H9 (cell line): ENCODE results near the gene TPM2. TPM values are rescaled to one million over a fixed set of nuclear protein-coding genes. Genes with fewer than 3 reads are reported as not detected.

Experiments
- DNase-seq: peaks from one replicate; pipeline ENCODE4 v3.0.0-alpha.2; 2017
- H2AFZ ChIP-seq: one replicate; pipeline ENCODE4 v1.6.1; 2013; ENCODE audit warnings: mild to moderate bottlenecking, low read length, control low read depth, moderate library complexity
- H2AK5ac ChIP-seq: 2 replicates; pipeline ENCODE4 v1.6.1; 2013; ENCODE audit warnings: low read length, control low read depth, mixed read lengths; ENCODE audit not compliant: insufficient read length
- H2BK120ac ChIP-seq: one replicate; pipeline ENCODE4 v1.6.1; 2013; ENCODE audit warnings: low read depth, mild to moderate bottlenecking, low read length, control low read depth, inconsistent platforms; ENCODE audit not compliant: poor library complexity, severe bottlenecking
- H2BK12ac ChIP-seq: 2 replicates; pipeline ENCODE4 v1.6.1; 2013; ENCODE audit warnings: low read length, control low read depth, mixed read lengths, low read depth; ENCODE audit not compliant: insufficient read length
- H2BK15ac ChIP-seq: 2 replicates; pipeline ENCODE4 v1.6.1; 2013; ENCODE audit warnings: low read depth, low read length, control low read depth
- H2BK20ac ChIP-seq: one replicate; pipeline ENCODE4 v1.6.1; 2013; ENCODE audit warnings: low read depth, mild to moderate bottlenecking, low read length, control low read depth, inconsistent platforms; ENCODE audit not compliant: poor library complexity, severe bottlenecking
- H2BK5ac ChIP-seq: 2 replicates; pipeline ENCODE4 v1.6.1; 2013; ENCODE audit warnings: low read length, control low read depth, mixed read lengths; ENCODE audit not compliant: insufficient read length
- H3K14ac ChIP-seq: 2 replicates; pipeline ENCODE4 v1.6.1; 2013; ENCODE audit warnings: low read length, control low read depth; ENCODE audit not compliant: insufficient read depth
- H3K18ac ChIP-seq: 2 replicates; pipeline ENCODE4 v1.6.1; 2013; ENCODE audit warnings: low read depth, mild to moderate bottlenecking, mixed read lengths, low read length, control low read depth; ENCODE audit not compliant: insufficient read length
- H3K23ac ChIP-seq: 2 replicates; pipeline ENCODE4 v1.6.1; 2013; ENCODE audit warnings: low read length, control low read depth, mixed read lengths, low read depth; ENCODE audit not compliant: insufficient read length
- H3K23me2 ChIP-seq: 2 replicates; pipeline ENCODE4 v1.6.1; 2013; ENCODE audit warnings: low read depth, mild to moderate bottlenecking, mixed read lengths, low read length, control low read depth; ENCODE audit not compliant: insufficient read length, poor library complexity, severe bottlenecking
- H3K27ac ChIP-seq: 2 replicates; pipeline ENCODE4 v1.5.1; 2013; ENCODE audit warnings: low read length, control low read depth, mixed read lengths, low read depth; ENCODE audit not compliant: insufficient read length
- H3K27me3 ChIP-seq: 2 replicates; pipeline ENCODE4 v1.6.1; 2013; ENCODE audit warnings: low read length, control low read depth, inconsistent platforms; ENCODE audit not compliant: insufficient read depth
- H3K4ac ChIP-seq: 2 replicates; pipeline ENCODE4 v1.6.1; 2013; ENCODE audit warnings: low read depth, mild to moderate bottlenecking, control low read depth, inconsistent platforms, low read length, moderate library complexity
- H3K4me1 ChIP-seq: 2 replicates; pipeline ENCODE4 v1.6.1; 2013; ENCODE audit warnings: low read length, control low read depth, inconsistent platforms; ENCODE audit not compliant: insufficient read depth
- H3K4me2 ChIP-seq: 2 replicates; pipeline ENCODE4 v1.6.1; 2013; ENCODE audit warnings: low read length, control low read depth, mixed read lengths; ENCODE audit not compliant: insufficient read length, insufficient read depth
- H3K56ac ChIP-seq: 2 replicates; pipeline ENCODE4 v1.6.1; 2013; ENCODE audit warnings: low read depth, mild to moderate bottlenecking, mixed read lengths, low read length, control low read depth; ENCODE audit not compliant: insufficient read length
- H3K79me1 ChIP-seq: 2 replicates; pipeline ENCODE4 v1.6.1; 2013; ENCODE audit warnings: low read depth, mild to moderate bottlenecking, moderate library complexity, low read length, control low read depth, inconsistent platforms; ENCODE audit not compliant: insufficient read depth, poor library complexity, severe bottlenecking
- H3K79me2 ChIP-seq: 2 replicates; pipeline ENCODE4 v1.6.1; 2013; ENCODE audit warnings: low read length, control low read depth, inconsistent platforms; ENCODE audit not compliant: insufficient read depth
- H3K9ac ChIP-seq: 2 replicates; pipeline ENCODE4 v1.6.1; 2013; ENCODE audit warnings: low read length, control low read depth, mixed read lengths; ENCODE audit not compliant: insufficient read length; ENCODE audit errors: extremely low read depth
- H3K9me3 ChIP-seq: one replicate; pipeline ENCODE4 v1.6.1; 2013; ENCODE audit warnings: low read depth, low read length, inconsistent platforms; ENCODE audit not compliant: control insufficient read depth
- H3T11ph ChIP-seq: one replicate; pipeline ENCODE4 v1.6.1; 2013; ENCODE audit warnings: mild to moderate bottlenecking, low read length, control low read depth, inconsistent platforms
- H4K20me1 ChIP-seq: one replicate; pipeline ENCODE4 v1.6.1; 2013; ENCODE audit not compliant: control insufficient read depth, insufficient read length, insufficient read depth
- H4K5ac ChIP-seq: 2 replicates; pipeline ENCODE4 v1.6.1; 2013; ENCODE audit warnings: low read depth, mild to moderate bottlenecking, mixed read lengths, low read length, control low read depth; ENCODE audit not compliant: insufficient read length
- H4K8ac ChIP-seq: replicated peaks from 2 replicates; pipeline ENCODE4 v1.6.1; 2013; ENCODE audit warnings: low read length, control low read depth, mixed read lengths, low read depth; ENCODE audit not compliant: insufficient read length
- H4K91ac ChIP-seq: 2 replicates; pipeline ENCODE4 v1.6.1; 2013; ENCODE audit warnings: low read depth, mild to moderate bottlenecking, moderate library complexity, mixed read lengths, low read length, control low read depth; ENCODE audit not compliant: insufficient read length
- H3K27ac Mint-ChIP-seq, 3 experiments: 2 replicates in 2 of 3; 3 replicates in 1 of 3; pipeline ENCODE4 v1.8.0; 2020 to 2021; ENCODE audit warnings: mixed read lengths in 3 of 3, mild to moderate bottlenecking in 1 of 3, moderate library complexity in 1 of 3
- H3K27me3 Mint-ChIP-seq: 2 replicates; pipeline ENCODE4 v1.8.0; 2021; ENCODE audit warnings: low read depth, mild to moderate bottlenecking, moderate library complexity, mixed read lengths
- H3K36me3 Mint-ChIP-seq, 3 experiments: 2 replicates in 2 of 3; 3 replicates in 1 of 3; pipeline ENCODE4 v1.8.0; 2020 to 2021; ENCODE audit warnings: low read depth in 3 of 3, mixed read lengths in 3 of 3; ENCODE audit not compliant: insufficient read depth in 1 of 3
- H3K4me1 Mint-ChIP-seq, 2 experiments: 2 replicates each; pipeline ENCODE4 v1.8.0; 2020; ENCODE audit warnings: mixed read lengths in 2 of 2
- H3K4me3 Mint-ChIP-seq, 2 experiments: 2 replicates in 1 of 2; 3 replicates in 1 of 2; pipeline ENCODE4 v1.8.0; 2020 to 2021; ENCODE audit warnings: mild to moderate bottlenecking in 2 of 2, mixed read lengths in 2 of 2, moderate library complexity in 1 of 2
- H3K9me3 Mint-ChIP-seq, 2 experiments: 2 replicates in 1 of 2; 3 replicates in 1 of 2; pipeline ENCODE4 v1.8.0; 2020; ENCODE audit warnings: mild to moderate bottlenecking in 2 of 2, mixed read lengths in 2 of 2, moderate library complexity in 1 of 2
- WGBS: extraction: QIAGEN DNeasy Blood & Tissue Kit; methylation state at CpG from one replicate; pipeline ENCODE4 v1.1.7; 2013; ENCODE audit warnings: missing lambda C conversion rate, low lambda C conversion rate, mixed read lengths; ENCODE audit not compliant: insufficient read length; ENCODE audit errors: extremely low coverage; 5-methylcytosine and 5-hydroxymethylcytosine counted together
- total RNA-seq: library from RNA; stranded (reverse); gene quantifications from 2 replicates; pipeline ENCODE4 v1.2.1, GENCODE V29; 2021
- TF ChIP-seq, protein P1 (sequence below): fragments of 200-600 bp; sonication (generic); conservative IDR thresholded peaks from 3 replicates; pipeline ENCODE4 v1.8.0; 2021; ENCODE audit warnings: antibody characterized with exemption, mild to moderate bottlenecking

Gene TPM2
- total RNA-seq, 1 experiment from 2014 or later, result 225 TPM

DNA sequence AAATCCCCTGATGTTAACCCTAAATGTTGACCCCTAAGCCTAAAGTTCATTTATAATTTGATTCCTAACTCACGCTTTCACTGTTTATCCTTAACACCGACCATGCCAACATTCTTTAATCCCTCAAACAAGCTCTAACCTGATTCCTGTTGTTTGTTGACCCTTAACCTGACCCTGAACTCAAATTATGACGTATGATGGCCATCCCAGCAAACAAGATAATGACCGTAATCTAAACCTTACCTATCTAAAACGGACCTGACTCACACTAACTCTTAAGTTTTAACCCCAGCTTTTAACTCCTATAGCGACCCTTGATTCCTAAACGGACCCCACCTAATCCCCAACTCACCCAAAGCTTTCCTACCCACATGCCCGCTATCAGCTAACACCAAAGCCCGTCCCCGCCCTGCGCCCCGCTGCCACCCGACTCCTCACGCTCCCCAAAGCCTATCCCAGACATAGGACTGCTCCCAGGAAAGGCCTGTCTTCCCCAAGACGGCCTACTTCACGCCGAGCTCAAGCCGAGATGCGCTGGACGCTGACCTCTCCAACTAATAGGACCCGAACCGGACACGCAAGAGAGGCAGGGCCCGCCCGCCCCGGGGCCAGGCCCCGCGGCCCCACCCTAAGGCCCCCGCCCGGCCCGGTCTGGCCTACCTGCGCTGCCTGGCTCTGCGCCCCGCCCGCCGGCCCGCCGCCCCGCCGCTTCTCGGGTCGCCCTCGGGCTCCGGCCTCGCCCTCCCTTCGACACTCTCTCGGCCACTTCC lies 41.9 kb upstream of the TPM2 start:
- Histone ChIP-seq H3K4ac (no peak overlapping the region), H3K4me1 (peaks cover 25% of the 10 kb centered on the region; the same call in 1 of the 2 replicates)

More for the DNA sequence above, 41.9 kb upstream of the TPM2 start:
- no peak overlapping the region for H2AFZ ChIP-seq
- peak overlapping the region; percentile 76 for H3K18ac ChIP-seq
- no peaks in the 10 kb centered on the region for H3K27me3 ChIP-seq
- Mint-ChIP-seq H3K4me1 (peaks cover 15 to 16% of the 10 kb centered on the region in 2 experiments), H3K4me3 (no peak overlapping the region; a peak in 4 of 5 replicates), H3K36me3 (peaks cover 9 to 22% (median 20%) of the 10 kb centered on the region in 3 experiments; a peak in 5 of 7 replicates), H3K27ac (peak overlapping the region; percentile 63 to 97 (median 66)), H3K27me3 (no peaks in the 10 kb centered on the region), H3K9me3 (no peaks in the 10 kb centered on the region)
- H3K4me2 ChIP-seq, result peak overlapping the region; percentile 84
- H2BK120ac ChIP-seq, result no peak overlapping the region
- peaks cover 7% of the 10 kb centered on the region for H3K23me2 ChIP-seq
- peak overlapping the region; percentile 84; the same call in 1 of the 2 replicates for H3K14ac ChIP-seq
- no peak overlapping the region for H4K5ac ChIP-seq
- no peaks in the 10 kb centered on the region for H3K9me3 ChIP-seq
- no peak overlapping the region for H2BK15ac ChIP-seq
- no peaks in the 10 kb centered on the region for H4K20me1 ChIP-seq
- no peak overlapping the region for H4K8ac ChIP-seq
- H2AK5ac ChIP-seq, result no peak overlapping the region
- TF ChIP-seq, protein P1, sequence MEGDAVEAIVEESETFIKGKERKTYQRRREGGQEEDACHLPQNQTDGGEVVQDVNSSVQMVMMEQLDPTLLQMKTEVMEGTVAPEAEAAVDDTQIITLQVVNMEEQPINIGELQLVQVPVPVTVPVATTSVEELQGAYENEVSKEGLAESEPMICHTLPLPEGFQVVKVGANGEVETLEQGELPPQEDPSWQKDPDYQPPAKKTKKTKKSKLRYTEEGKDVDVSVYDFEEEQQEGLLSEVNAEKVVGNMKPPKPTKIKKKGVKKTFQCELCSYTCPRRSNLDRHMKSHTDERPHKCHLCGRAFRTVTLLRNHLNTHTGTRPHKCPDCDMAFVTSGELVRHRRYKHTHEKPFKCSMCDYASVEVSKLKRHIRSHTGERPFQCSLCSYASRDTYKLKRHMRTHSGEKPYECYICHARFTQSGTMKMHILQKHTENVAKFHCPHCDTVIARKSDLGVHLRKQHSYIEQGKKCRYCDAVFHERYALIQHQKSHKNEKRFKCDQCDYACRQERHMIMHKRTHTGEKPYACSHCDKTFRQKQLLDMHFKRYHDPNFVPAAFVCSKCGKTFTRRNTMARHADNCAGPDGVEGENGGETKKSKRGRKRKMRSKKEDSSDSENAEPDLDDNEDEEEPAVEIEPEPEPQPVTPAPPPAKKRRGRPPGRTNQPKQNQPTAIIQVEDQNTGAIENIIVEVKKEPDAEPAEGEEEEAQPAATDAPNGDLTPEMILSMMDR, result no peak
- no peak overlapping the region for H3K56ac ChIP-seq
- H2BK20ac ChIP-seq, result no peak overlapping the region
- H3K27ac ChIP-seq, result peak overlapping the region; percentile 14
- no peak overlapping the region for H2BK5ac ChIP-seq
- H2BK12ac ChIP-seq, result no peak overlapping the region
- H3K9ac ChIP-seq, result peak overlapping the region; percentile 84
- H3K23ac ChIP-seq, result no peak overlapping the region
- H3K79me1 ChIP-seq, result no peaks in the 10 kb centered on the region
- peaks cover 6% of the 10 kb centered on the region; the same call in 1 of the 2 replicates for H3K79me2 ChIP-seq
- no peak for DNase-seq
- no peak overlapping the region for H4K91ac ChIP-seq
- no CpG with 5 or more reads among the region's 47 CpGs for WGBS
- H3T11ph ChIP-seq, result no peak overlapping the region
